ENCODE data around the gene CDH4.
"Not testable (repeated sequence)": the region's sequence is repeated elsewhere in the genome, so short reads cannot be mapped to it uniquely, and the experiment has no call there.

CDH4 gene

GRCh38 chr20:61982191-61982950 is 730.3 kb downstream of the CDH4 start:
- DNase-seq, result no peak

GRCh38 chr20:61982951-61983315 is 730.9 kb downstream of the CDH4 start:
- DNase-seq, result no peak

- DNase-seq, result no peak
Observed at GRCh38 chr20:61983965-61984364, 731.9 kb downstream of the CDH4 start.

- DNase-seq, result not testable (repeated sequence)
Observed at GRCh38 chr20:61984431-61984830, 732.4 kb downstream of the CDH4 start.

GRCh38 chr20:61985096-61985495 is 733.0 kb downstream of the CDH4 start:
- DNase-seq, result no peak

GRCh38 chr20:61986762-61987321 is 734.8 kb downstream of the CDH4 start:
- no peak for DNase-seq

- no peak for DNase-seq
Observed at GRCh38 chr20:61988665-61989064, 736.6 kb downstream of the CDH4 start.

GRCh38 chr20:61989741-61990140 is 737.7 kb downstream of the CDH4 start:
- DNase-seq, result no peak

Measured in NCI-H748 treated with DMSO at 0.1 percent for 48 hours (cell line).